GM12874 (cell line): Measurements from ENCODE around the gene AGTPBP1.

Experiments used
- TF ChIP-seq, protein P1 (sequence below): IDR thresholded peaks from 2 replicates; pipeline ENCODE4 v1.5.1; 2011; ENCODE audit warnings: low read depth, mild to moderate bottlenecking, control low read depth, low read length, moderate library complexity; ENCODE audit not compliant: insufficient read depth

AGTPBP1 gene

DNA sequence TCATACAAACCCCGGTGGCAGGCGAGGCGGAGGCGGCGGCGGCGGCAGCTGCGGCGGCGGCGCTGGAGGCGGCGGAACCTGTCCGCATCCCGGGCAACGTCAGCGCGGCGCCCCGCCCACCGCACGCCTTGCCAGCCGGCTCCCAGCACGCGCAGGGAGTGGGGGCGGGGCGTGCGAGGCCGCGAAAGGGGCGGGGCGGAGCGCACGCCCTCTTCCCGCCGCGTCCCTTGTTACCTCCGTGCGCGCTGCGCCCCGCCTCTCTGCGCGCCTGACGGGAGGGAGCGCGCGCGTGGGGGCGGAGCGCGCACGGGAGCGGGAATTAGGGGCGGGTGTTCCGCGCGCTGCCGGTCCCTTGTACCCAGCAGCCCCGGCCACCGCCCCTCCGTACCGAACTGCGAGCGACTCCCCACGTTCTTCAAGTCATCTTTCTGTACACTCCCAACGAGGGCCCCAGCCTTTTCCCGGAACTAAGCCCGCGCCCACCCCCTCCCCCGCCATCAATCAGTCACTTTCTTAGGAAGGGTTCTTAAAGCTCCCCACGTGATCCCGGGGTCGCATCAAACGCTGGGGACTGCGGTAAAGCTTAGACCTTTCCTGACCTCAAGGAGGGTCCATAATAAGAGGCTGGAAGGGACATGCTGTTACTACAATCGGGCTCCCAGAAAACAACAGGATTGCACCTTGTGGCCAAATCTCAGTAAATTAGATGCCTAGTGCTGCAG, at the start of gene AGTPBP1:
Gene AGTPBP1 (minus strand): TSS at position 80 of the 722 bp plus-strand sequence. CDS start 29,421 bp downstream, outside the sequence.
- TF ChIP-seq, protein P1, sequence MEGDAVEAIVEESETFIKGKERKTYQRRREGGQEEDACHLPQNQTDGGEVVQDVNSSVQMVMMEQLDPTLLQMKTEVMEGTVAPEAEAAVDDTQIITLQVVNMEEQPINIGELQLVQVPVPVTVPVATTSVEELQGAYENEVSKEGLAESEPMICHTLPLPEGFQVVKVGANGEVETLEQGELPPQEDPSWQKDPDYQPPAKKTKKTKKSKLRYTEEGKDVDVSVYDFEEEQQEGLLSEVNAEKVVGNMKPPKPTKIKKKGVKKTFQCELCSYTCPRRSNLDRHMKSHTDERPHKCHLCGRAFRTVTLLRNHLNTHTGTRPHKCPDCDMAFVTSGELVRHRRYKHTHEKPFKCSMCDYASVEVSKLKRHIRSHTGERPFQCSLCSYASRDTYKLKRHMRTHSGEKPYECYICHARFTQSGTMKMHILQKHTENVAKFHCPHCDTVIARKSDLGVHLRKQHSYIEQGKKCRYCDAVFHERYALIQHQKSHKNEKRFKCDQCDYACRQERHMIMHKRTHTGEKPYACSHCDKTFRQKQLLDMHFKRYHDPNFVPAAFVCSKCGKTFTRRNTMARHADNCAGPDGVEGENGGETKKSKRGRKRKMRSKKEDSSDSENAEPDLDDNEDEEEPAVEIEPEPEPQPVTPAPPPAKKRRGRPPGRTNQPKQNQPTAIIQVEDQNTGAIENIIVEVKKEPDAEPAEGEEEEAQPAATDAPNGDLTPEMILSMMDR, result no peak

DNA sequence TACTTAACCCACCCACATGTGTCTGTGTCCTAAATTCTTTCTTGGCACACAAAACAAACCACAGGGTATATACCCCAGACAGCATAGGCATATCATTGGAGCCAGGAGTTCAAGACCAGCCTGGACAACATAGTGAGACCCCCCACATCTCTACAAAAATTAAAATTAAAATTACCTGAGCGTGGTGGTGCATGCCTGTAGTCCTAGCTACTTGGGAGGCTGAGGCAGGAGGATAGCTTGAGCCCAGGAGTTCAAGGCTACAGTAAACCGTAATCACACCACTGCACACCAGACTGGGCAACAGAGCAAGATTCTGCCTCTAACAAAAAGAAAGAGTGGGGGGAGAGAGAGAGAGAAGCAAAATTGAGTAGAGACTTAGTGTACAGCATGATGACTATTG, 4.6 kb upstream of the AGTPBP1 start:
- TF ChIP-seq, protein P1, result no peak

GRCh38 chr9:85745203-85745602, 3.4 kb upstream of the AGTPBP1 start:
- TF ChIP-seq, protein P1, result no peak

GRCh38 chr9:85744480-85744879, 2.7 kb upstream of the AGTPBP1 start:
- TF ChIP-seq, protein P1, result no peak

DNA sequence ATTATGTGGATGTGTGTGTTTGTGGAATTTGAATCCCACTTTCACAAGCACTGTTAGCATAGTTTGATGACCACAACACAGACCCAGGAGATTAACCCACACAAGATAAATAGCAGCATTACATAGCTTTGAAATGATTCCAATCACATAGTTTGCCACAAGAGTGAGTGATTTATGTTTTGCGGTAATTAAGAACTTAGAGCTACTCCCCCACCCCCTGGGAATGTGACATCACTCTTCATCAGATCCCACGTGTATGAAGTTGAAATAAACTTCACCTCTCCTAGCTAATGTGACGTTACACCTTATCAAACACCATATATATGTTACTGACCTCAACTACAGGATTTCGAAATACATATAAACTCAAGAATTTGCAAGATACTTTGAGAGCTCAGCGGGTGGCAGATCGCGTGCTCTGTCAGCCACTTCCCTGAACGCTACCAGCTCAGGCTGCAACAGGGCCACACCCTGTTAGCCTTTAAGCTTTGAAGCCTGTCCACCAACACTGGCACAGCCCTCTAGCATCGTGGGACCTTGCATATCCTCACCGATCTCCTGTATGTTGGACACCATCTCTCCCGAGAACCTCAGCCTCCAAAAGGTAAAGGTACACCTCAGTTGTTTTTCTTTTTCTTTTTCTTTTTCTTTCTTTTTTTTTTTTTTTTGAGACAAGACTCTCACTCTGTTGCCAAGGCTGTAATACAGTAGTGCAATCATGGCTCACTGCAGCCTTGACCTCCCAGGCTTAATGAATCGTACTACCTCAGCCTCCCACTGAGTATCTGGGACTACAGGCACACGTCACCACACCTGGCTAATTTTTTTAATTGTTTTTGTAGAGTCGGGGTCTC, 1.7 kb upstream of the AGTPBP1 start:
- TF ChIP-seq, protein P1, result no peak

DNA sequence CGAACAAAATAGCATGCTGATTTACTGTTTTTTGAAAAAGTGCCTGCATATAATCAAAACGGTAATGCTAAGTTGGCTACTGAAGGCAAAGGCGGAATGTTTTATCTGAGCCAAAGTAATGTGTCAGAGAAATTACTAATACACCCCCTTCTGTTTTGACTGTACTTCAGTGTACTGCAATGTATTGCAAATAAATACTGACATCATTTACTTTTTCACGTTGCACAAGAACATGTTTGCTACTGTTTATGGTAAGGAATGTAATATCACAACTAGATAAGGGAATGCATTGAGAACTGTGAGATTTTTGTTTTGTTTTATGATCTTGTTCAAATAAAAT, 813 bp upstream of the AGTPBP1 start:
- TF ChIP-seq, protein P1, result no peak

GRCh38 chr9:85741095-85741874, 469 bp downstream of the AGTPBP1 start:
- TF ChIP-seq, protein P1, result no peak
